Measurements from ENCODE around the gene GRM5. TPM values are rescaled to one million over a fixed set of nuclear protein-coding genes. Genes with fewer than 3 reads are reported as not detected.

GRM5 gene
- total RNA-seq, 4 donors from 2014 or later, result 0.81 TPM; not detected in 3

DNA sequence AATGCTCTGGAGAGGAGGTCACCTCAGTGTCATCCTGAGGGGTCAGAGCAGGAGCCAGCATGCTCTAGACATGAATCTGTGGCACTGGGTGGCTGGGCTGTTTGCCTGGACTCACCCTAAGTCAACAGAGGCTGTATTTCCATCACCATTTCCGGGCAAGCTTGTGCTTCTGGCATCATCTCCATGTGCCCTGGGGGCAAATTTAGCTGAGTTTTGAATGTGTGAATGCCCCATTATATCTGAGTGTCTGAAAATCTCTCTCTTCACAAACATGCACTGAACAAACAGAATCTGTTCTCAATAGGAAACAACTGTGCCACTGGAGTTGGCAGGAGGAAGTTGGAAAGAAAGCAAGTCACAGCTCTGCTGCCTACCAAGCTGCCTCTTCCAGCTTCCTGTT is 356.2 kb downstream of the GRM5 start:
- H3K36me3 ChIP-seq, result no peaks in the 10 kb centered on the region
- H3K4me1 ChIP-seq, result no peaks in the 10 kb centered on the region
- intact Hi-C loops (cut with DNase I), result no loop called here
- no peak for TF ChIP-seq POLR2A (IDR thresholded peaks at IDR 0.05)
- TF ChIP-seq, protein P1, sequence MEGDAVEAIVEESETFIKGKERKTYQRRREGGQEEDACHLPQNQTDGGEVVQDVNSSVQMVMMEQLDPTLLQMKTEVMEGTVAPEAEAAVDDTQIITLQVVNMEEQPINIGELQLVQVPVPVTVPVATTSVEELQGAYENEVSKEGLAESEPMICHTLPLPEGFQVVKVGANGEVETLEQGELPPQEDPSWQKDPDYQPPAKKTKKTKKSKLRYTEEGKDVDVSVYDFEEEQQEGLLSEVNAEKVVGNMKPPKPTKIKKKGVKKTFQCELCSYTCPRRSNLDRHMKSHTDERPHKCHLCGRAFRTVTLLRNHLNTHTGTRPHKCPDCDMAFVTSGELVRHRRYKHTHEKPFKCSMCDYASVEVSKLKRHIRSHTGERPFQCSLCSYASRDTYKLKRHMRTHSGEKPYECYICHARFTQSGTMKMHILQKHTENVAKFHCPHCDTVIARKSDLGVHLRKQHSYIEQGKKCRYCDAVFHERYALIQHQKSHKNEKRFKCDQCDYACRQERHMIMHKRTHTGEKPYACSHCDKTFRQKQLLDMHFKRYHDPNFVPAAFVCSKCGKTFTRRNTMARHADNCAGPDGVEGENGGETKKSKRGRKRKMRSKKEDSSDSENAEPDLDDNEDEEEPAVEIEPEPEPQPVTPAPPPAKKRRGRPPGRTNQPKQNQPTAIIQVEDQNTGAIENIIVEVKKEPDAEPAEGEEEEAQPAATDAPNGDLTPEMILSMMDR (IDR thresholded peaks at IDR 0.05), result no peak
- DNase-seq, result no peak
- WGBS, 2 donors, result 56 to 60% methylated on average over 1 of the region's 1 CpG
- H3K27ac ChIP-seq, result no peak overlapping the region
- H3K9me3 ChIP-seq, result no peaks in the 10 kb centered on the region
- no peaks in the 10 kb centered on the region for H3K27me3 ChIP-seq
- no peak overlapping the region for H3K4me3 ChIP-seq (replicated peaks in 1 of 3)

DNA sequence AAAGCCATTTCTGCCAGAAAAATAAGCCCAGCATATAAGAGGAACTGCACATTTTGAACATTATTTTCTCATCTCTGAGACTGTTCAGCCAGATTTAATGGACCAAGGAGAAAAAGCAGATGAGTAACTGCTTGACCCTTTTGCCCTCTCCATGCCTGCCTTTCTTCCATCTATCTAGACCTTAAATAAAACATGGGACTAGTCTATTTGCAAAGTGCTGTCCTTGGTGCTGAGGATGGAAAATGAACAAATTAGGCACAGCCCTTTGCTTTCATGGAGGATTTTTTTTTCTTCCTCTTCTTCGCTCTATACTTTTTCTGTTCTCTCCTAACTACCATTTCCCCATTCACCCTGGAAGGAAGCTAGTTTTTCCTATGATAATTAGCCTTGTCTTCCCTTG is 361.3 kb downstream of the GRM5 start:
- no peaks in the 10 kb centered on the region for H3K27me3 ChIP-seq
- H3K9me3 ChIP-seq, result no peaks in the 10 kb centered on the region
- intact Hi-C loops (cut with DNase I), result no loop called here
- TF ChIP-seq, protein P1 (IDR thresholded peaks at IDR 0.05), result no peak
- TF ChIP-seq POLR2A (IDR thresholded peaks at IDR 0.05), result no peak
- H3K36me3 ChIP-seq, result no peaks in the 10 kb centered on the region
- H3K4me3 ChIP-seq (replicated peaks in 1 of 3), result no peak overlapping the region
- no peaks in the 10 kb centered on the region for H3K4me1 ChIP-seq
- H3K27ac ChIP-seq, result no peak overlapping the region
- DNase-seq, result no peak
- WGBS, 2 donors, result 83 to 89% methylated on average over 1 of the region's 1 CpG

DNA sequence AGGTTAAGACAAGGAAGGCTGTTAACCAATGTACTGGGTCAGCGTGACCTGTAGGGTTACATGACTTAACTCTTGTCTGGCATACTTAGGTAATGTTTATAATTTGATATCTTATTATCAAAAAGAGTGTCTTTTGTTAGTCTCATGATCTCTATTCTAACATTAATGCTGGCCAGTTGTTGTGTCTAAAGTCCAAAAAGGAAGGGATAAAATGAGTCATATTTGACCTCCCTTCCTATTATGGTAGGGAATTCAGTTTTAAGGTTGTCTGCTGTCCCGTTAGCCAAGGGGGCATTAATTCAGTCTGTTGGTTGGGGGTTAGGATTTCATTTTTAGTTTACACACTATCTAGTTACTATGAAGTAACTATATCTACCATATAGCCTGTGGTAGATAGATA is 364.0 kb downstream of the GRM5 start:
- no peak overlapping the region for H3K27ac ChIP-seq
- H3K9me3 ChIP-seq, result no peaks in the 10 kb centered on the region
- H3K4me1 ChIP-seq, result no peaks in the 10 kb centered on the region
- WGBS, 2 donors, result 50 to 54% methylated on average over 2 of the region's 2 CpGs
- H3K36me3 ChIP-seq, result no peaks in the 10 kb centered on the region
- intact Hi-C loops (cut with DNase I), result no loop called here
- H3K27me3 ChIP-seq, result no peaks in the 10 kb centered on the region
- TF ChIP-seq, protein P1 (IDR thresholded peaks at IDR 0.05), result no peak
- no peak for TF ChIP-seq POLR2A (IDR thresholded peaks at IDR 0.05)
- DNase-seq, result no peak
- no peak overlapping the region for H3K4me3 ChIP-seq (replicated peaks in 1 of 3)

DNA sequence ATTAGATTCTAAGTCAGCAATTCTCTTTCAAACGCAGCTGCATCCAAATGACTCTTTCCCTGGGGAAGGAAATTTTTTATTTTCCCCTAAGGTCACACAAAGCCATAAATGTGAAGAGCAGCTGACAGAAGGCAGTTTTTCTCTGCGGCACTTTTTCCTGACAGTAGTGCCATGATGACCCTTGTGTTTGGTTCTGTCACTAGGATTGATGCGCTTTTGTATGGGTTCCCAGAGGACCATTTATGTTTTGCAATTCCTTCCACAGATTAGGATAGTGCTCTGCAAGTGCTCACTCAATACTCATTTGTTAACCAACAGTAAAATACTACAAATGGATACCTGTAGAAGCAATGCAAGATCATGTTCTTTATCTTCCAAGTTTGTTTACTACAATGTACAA is 368.6 kb downstream of the GRM5 start:
- WGBS, 2 donors, result 59 to 71% methylated on average over 3 of the region's 3 CpGs

DNA sequence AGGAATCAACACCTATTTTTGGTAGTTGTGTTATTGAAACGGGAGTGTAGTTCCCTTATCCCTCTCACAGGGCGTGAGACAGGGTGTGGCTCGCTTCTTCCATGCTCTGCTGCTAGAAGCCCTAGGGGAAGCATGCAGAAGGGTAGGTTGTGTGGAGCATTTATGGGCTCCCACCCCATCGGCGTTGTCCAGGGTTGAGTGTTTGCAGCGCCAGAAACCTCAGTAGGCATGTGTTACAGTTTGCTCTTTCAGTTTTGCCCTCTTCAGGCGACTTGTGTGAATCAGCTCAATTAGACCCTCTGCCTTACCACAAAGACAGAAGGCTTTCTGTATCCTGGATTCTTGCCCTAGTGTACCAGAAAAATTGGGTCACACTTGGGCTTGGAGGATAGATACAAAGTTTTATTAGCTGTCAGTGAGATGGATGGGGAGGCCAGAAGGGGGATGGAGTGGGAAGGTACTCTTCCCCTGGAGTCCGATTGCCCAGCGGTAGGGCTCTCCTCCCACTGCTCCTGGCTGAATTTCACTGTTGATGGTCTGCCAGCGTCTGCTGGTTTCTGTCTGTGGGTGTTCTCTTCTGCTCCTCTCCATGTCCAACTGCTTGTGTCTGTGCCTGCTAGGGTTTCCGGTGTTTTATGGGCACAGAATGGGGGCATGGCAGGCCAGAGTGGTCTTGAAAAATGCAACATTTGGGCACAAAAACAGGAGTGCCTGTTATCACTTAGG is 369.9 kb downstream of the GRM5 start:
- H3K4me3 ChIP-seq (replicated peaks in 1 of 3), result no peak overlapping the region
- 67% methylated on average over 9 to 11 of the region's 11 CpGs for WGBS, 2 donors
- TF ChIP-seq, protein P1 (IDR thresholded peaks at IDR 0.05), result no peak
- no peak for TF ChIP-seq POLR2A (IDR thresholded peaks at IDR 0.05)
- no peak for DNase-seq
- H3K9me3 ChIP-seq, result no peaks in the 10 kb centered on the region
- no peaks in the 10 kb centered on the region for H3K27me3 ChIP-seq
- no peaks in the 10 kb centered on the region for H3K4me1 ChIP-seq
- intact Hi-C loops (cut with DNase I), result no loop called here
- H3K27ac ChIP-seq, result no peak overlapping the region
- H3K36me3 ChIP-seq, result no peaks in the 10 kb centered on the region

More for the DNA sequence above, 368.6 kb downstream of the GRM5 start:
- TF ChIP-seq POLR2A (IDR thresholded peaks at IDR 0.05), result no peak
- TF ChIP-seq, protein P1 (IDR thresholded peaks at IDR 0.05), result no peak
- DNase-seq, result no peak
- no peaks in the 10 kb centered on the region for H3K27me3 ChIP-seq
- no peaks in the 10 kb centered on the region for H3K36me3 ChIP-seq
- H3K27ac ChIP-seq, result no peak overlapping the region
- no peaks in the 10 kb centered on the region for H3K9me3 ChIP-seq
- no peaks in the 10 kb centered on the region for H3K4me1 ChIP-seq
- intact Hi-C loops (cut with DNase I), result no loop called here
- H3K4me3 ChIP-seq (replicated peaks in 1 of 3), result no peak overlapping the region

Measured in thyroid gland (tissue), 4 donors.